GM12878 (cell line): ENCODE measurements around the gene ASAH2. TPM values are rescaled to one million over a fixed set of nuclear protein-coding genes. Genes with fewer than 3 reads are reported as not detected.

Experiments
- ATAC-seq: fragments of 200-7000 bp; cut with Tn5 transposase; 3 replicates; pipeline ENCODE4 v1.9.1; 2020; ENCODE audit warnings: mild to moderate bottlenecking, moderate library complexity
- BruUV-seq: library from RNA; stranded (reverse); fragments of 400-500 nt; replicated peaks from 2 replicates; lab custom pipeline; 2021; lab: Mats Ljungman, UMichigan
- CTCF ChIA-PET: fragments of 300-600 bp; sonication (Branson Sonifier 250); formaldehyde crosslinking; extraction: SDS; loops from one replicate; lab custom pipeline; 2021; ENCODE audit warnings: inconsistent platforms; lab: Yijun Ruan, JAX
- POLR2A ChIA-PET: fragments of 350-600 bp; formaldehyde crosslinking; extraction: SDS; loops from one replicate; lab custom pipeline; 2021; ENCODE audit warnings: inconsistent platforms; lab: Charles Lee
- RAD21 ChIA-PET: fragments of 300-600 bp; sonication (Branson Sonifier 250); formaldehyde crosslinking; loops from one replicate; lab custom pipeline; 2023; ENCODE audit warnings: antibody characterized with exemption; ENCODE audit not compliant: unreplicated experiment; lab: Charles Lee
- SMC1A ChIA-PET: fragments of 300-600 bp; sonication (Branson Sonifier 250); formaldehyde crosslinking; loops from one replicate; lab custom pipeline; 2023; ENCODE audit not compliant: unreplicated experiment, uncharacterized antibody; lab: Charles Lee
- DNase-seq: peaks from one replicate; pipeline ENCODE4 v3.0.0-alpha.2; 2011; ENCODE audit warnings: low read depth, low spot score
- FAIRE-seq: peaks from 3 replicates; lab custom pipeline; 2011; peaks lifted over from hg19 to GRCh38; lab: Jason Lieb, UNC
- H2AFZ ChIP-seq: 2 replicates; pipeline ENCODE4 v1.6.0; 2011; ENCODE audit warnings: low read depth, low read length, control low read depth; ENCODE audit not compliant: control insufficient read depth
- H3K27ac ChIP-seq: 2 replicates; pipeline ENCODE4 v1.5.1; 2011; ENCODE audit warnings: control low read depth; ENCODE audit not compliant: control insufficient read depth, insufficient read depth
- H3K27me3 ChIP-seq, 2 experiments: replicated peaks in 1 of 2; 2 replicates each; pipeline versions ENCODE4 v1.6.0 to v1.6.1; 2011; ENCODE audit warnings: low read length in 1 of 2; ENCODE audit not compliant: control insufficient read depth in 2 of 2, insufficient read depth in 2 of 2
- H3K36me3 ChIP-seq, 2 experiments: 2 replicates each; pipeline ENCODE4 v1.5.1; 2011; ENCODE audit warnings: low read length in 1 of 2; ENCODE audit not compliant: control insufficient read depth in 2 of 2, insufficient read depth in 2 of 2
- H3K4me1 ChIP-seq: 2 replicates; pipeline ENCODE4 v1.6.1; 2011; ENCODE audit warnings: mild to moderate bottlenecking, low read length, moderate library complexity, mixed read lengths; ENCODE audit not compliant: control insufficient read depth, insufficient read depth
- H3K4me2 ChIP-seq: 2 replicates; pipeline ENCODE4 v1.6.0; 2011; ENCODE audit warnings: control low read depth; ENCODE audit not compliant: control insufficient read depth, insufficient read depth
- H3K4me3 ChIP-seq: fragments of 200-600 bp; sonication (generic); 2 replicates; pipeline ENCODE4 v1.5.1; 2016
- H3K79me2 ChIP-seq: 2 replicates; pipeline ENCODE4 v1.6.0; 2011; ENCODE audit warnings: low read length; ENCODE audit not compliant: control insufficient read depth, insufficient read depth
- H3K9ac ChIP-seq: 2 replicates; pipeline ENCODE4 v1.8.0; 2011; ENCODE audit warnings: low read length, control low read depth, mixed read lengths; ENCODE audit not compliant: control insufficient read depth, insufficient read depth
- H3K9me3 ChIP-seq: replicated peaks from 3 replicates; pipeline ENCODE4 v1.5.1; 2011; ENCODE audit warnings: mild to moderate bottlenecking, low read length; ENCODE audit not compliant: control insufficient read depth, insufficient read depth
- H4K20me1 ChIP-seq: 2 replicates; pipeline ENCODE4 v1.6.0; 2011; ENCODE audit not compliant: control insufficient read depth, insufficient read depth
- BCL11A ChIP-seq: IDR thresholded peaks from 2 replicates; pipeline ENCODE4 v1.6.1; 2011; ENCODE audit warnings: low read depth, low read length
- IKZF2 ChIP-seq, 2 experiments: fragments of 450-650 bp; IDR thresholded peaks; 2 replicates each; pipeline ENCODE4 v1.6.1; 2017; ENCODE audit warnings: mild to moderate bottlenecking in 2 of 2, moderate library complexity in 2 of 2
- MYC ChIP-seq: IDR thresholded peaks from 2 replicates; pipeline ENCODE4 v1.6.1; 2011; ENCODE audit warnings: mild to moderate bottlenecking, low read length, moderate library complexity, inconsistent platforms; ENCODE audit not compliant: insufficient read depth, insufficient replicate concordance, insufficient read length, severe bottlenecking
- NFYB ChIP-seq: IDR thresholded peaks from 2 replicates; pipeline ENCODE4 v1.6.1; 2011; ENCODE audit warnings: low read depth, mild to moderate bottlenecking, low read length, improper control_type of control experiment, moderate library complexity; ENCODE audit not compliant: insufficient read depth
- POLR2AphosphoS2 ChIP-seq: IDR thresholded peaks from 2 replicates; pipeline ENCODE4 v1.6.1; 2011; ENCODE audit warnings: low read depth, mild to moderate bottlenecking, low read length, improper control_type of control experiment, moderate library complexity
- RBBP5 ChIP-seq: fragments of 200-600 bp; sonication (generic); conservative IDR thresholded peaks from 2 replicates; pipeline ENCODE4 v1.6.1; 2016
- SMARCA5 ChIP-seq: fragments of 450-650 bp; IDR thresholded peaks from 2 replicates; pipeline ENCODE4 v1.6.1; 2017; ENCODE audit warnings: mild to moderate bottlenecking
- STAT1 ChIP-seq: fragments of 450-650 bp; conservative IDR thresholded peaks from 2 replicates; pipeline ENCODE4 v1.6.1; 2014; ENCODE audit warnings: antibody characterized with exemption, mild to moderate bottlenecking
- WGBS: methylation state at CpG from one replicate; pipeline ENCODE4 v1.1.6; 2016; ENCODE audit warnings: low lambda C conversion rate; ENCODE audit not compliant: insufficient replicate concordance, insufficient coverage; ENCODE audit errors: missing lambda C conversion rate; 5-methylcytosine and 5-hydroxymethylcytosine counted together
- in situ Hi-C: fragments of 300-500 bp; cut with MboI; formaldehyde crosslinking; loops from 9 replicates; pipeline ENCODE4 v1.14.3; 2018; ENCODE audit warnings: mixed read lengths
- intact Hi-C: fragments of 100-400 bp; cut with micrococcal nuclease; formaldehyde crosslinking; loops from one replicate; pipeline ENCODE4 v1.14.2; 2022; ENCODE audit not compliant: unreplicated experiment
- polyA plus RNA-seq, 11 experiments: library from polyadenylated mRNA; depleted of rRNA in 4 of 11; unstranded in 6 of 11; stranded (reverse) in 5 of 11; fragments of >200 nt; fragmentation: Nextera tagmentation in 4 of 11; fragmentation: Illumina TruSeq in 1 of 11; extraction: Ambion mirVana in 4 of 11; extraction: Trizol in 1 of 11; gene quantifications; 1 replicate in 1 of 11; 2 replicates in 10 of 11; pipeline versions ENCODE4 v1.2.1 to v1.2.3, GENCODE V29; 2011 to 2016; ENCODE audit warnings: inconsistent platforms in 2 of 11, missing spikeins in 2 of 11, low read depth in 1 of 11
- total RNA-seq, 4 experiments: library from RNA; depleted of rRNA in 3 of 4; stranded (reverse); fragments of >200 nt in 3 of 4; fragmentation: Illumina TruSeq in 1 of 4; extraction: Trizol in 1 of 4; gene quantifications; 2 replicates each; pipeline versions ENCODE4 v1.2.1 to v1.2.3, GENCODE V29; 2013 to 2021
- TF ChIP-seq, protein P1 (sequence below): IDR thresholded peaks from 2 replicates; pipeline ENCODE4 v1.6.1; 2012; ENCODE audit warnings: low read depth, low read length, improper control_type of control experiment
- TF ChIP-seq, protein P2 (sequence below): fragments of 150-350 bp; IDR thresholded peaks from 2 replicates; pipeline ENCODE4 v1.6.1; 2016; ENCODE audit warnings: low read depth, low read length
- TF ChIP-seq, protein P3 (sequence below): IDR thresholded peaks from 2 replicates; pipeline ENCODE4 v1.6.1; 2012; ENCODE audit warnings: low read depth, low read length, improper control_type of control experiment

ASAH2 gene
- total and polyA plus RNA-seq, 10 of the 15 experiments (the other 5 are each of a cell fraction or from before 2014, with no cell fraction given), result 0.23 to 2.3 (median 1.1) TPM

DNA sequence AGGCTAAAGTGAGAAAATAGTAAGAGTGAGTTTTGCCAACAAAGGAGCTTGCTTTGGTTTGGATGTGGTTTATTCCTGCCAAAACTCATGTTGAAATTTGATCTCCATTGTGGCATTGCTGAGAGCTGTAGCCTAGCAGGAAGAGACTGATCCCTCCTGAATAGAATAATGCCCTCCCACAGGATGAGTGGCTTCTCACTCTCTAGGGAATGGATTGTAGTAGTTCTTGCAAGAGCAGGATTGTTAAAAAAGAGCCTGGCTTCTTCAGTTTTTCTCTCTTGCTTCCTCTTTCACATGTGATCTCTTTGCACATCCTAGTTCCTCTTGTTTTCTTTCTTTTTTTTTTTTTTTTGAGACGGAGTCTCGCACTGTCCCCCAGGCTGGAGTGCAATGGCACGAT lies 34.4 kb downstream of the ASAH2 start:
- H3K36me3 ChIP-seq, result no peaks in the 10 kb centered on the region
- FAIRE-seq (no peak), DNase-seq (no peak), ATAC-seq (peak; percentile 44)
- in situ Hi-C loops, result loop anchor here (5.0 kb wide), 1 partner anchor 620 kb away; no protein-coding TSS in a partner anchor
- no peaks in the 10 kb centered on the region for H3K27me3 ChIP-seq
- WGBS, result 0% methylated on average over 1 of the region's 3 CpGs
- H2AFZ ChIP-seq, result no peak overlapping the region
- intact Hi-C loops, result no loop called here
- TF ChIP-seq BCL11A (no peak), RBBP5 (no peak), IKZF2 (IDR thresholded peaks at IDR 0.05) (peak in 1 of 2 experiments; percentile 26; a peak in 1 of 4 replicates), MYC (no peak)
- no peaks in the 10 kb centered on the region for H3K9me3 ChIP-seq
- H3K9ac ChIP-seq, result no peak overlapping the region
- H3K27ac ChIP-seq, result no peak overlapping the region
- ChIA-PET RAD21 (interaction anchor here (0.6 to 2.1 kb wide), 2 partner anchors 59 to 624 kb away, joined by 3 to 6 read pairs; no protein-coding TSS in a partner anchor), SMC1A (interaction anchor here (0.9 to 2.5 kb wide), 3 partner anchors 10 to 58 kb away, joined by 3 to 10 read pairs (median 5); no protein-coding TSS in a partner anchor), POLR2A (interaction anchor here (0.7 kb wide), 1 partner anchor 523 kb away, joined by 3 read pairs; the partner anchor contains the start of gene ASAH2B), CTCF (interaction anchor here (0.7 to 2.1 kb wide), 3 partner anchors 22 to 737 kb away, joined by 3 to 11 read pairs (median 3); no protein-coding TSS in a partner anchor)
- BruUV-seq, result no TSS peak
- H4K20me1 ChIP-seq, result no peaks in the 10 kb centered on the region
- no peaks in the 10 kb centered on the region for H3K79me2 ChIP-seq
- no peak overlapping the region for H3K4me2 ChIP-seq
- no peaks in the 10 kb centered on the region for H3K4me1 ChIP-seq
- no peak overlapping the region for H3K4me3 ChIP-seq

DNA sequence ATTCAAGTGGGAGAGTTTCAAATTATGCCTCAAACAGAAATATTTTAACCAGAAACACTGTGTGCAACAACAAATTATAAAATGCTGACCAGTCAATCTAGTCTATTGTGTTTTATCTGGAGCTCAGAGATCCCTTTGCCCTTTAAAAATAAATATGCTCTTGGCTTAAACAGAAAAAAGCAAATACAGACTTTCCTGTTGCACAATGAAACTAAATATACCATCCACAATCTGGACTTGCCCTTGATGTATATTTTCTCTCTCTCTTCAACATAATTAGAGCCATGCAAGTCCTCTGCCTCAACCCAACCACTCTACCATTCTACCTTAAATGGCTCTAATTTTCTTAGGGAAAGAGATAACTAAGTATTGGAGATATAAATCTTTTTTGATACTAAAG lies 34.9 kb downstream of the ASAH2 start:
- H3K9ac ChIP-seq, result no peak overlapping the region
- ChIA-PET SMC1A (interaction anchor here (0.9 to 2.5 kb wide), 2 partner anchors 10 to 59 kb away, joined by 3 to 10 read pairs; no protein-coding TSS in a partner anchor), CTCF (interaction anchor here (0.7 kb wide), 1 partner anchor 737 kb away, joined by 3 read pairs; no protein-coding TSS in a partner anchor), RAD21 (interaction anchor here (0.6 kb wide), 1 partner anchor 623 kb away, joined by 3 read pairs; no protein-coding TSS in a partner anchor), POLR2A (interaction anchor here (0.7 kb wide), 1 partner anchor 524 kb away, joined by 3 read pairs; the partner anchor contains the start of gene ASAH2B)
- DNase-seq, result no peak
- no peak overlapping the region for H3K4me2 ChIP-seq
- no peak overlapping the region for H3K4me3 ChIP-seq
- BruUV-seq, result no TSS peak
- H3K4me1 ChIP-seq, result no peaks in the 10 kb centered on the region
- no peak overlapping the region for H2AFZ ChIP-seq
- in situ Hi-C loops (loop anchor here (5.0 kb wide), 1 partner anchor 619 kb away; no protein-coding TSS in a partner anchor), intact Hi-C loops (no loop called here)
- no peaks in the 10 kb centered on the region for H3K9me3 ChIP-seq
- no peak overlapping the region for H3K27ac ChIP-seq
- FAIRE-seq, result no peak
- H3K27me3 ChIP-seq, result no peaks in the 10 kb centered on the region
- no peaks in the 10 kb centered on the region for H3K36me3 ChIP-seq
- no peaks in the 10 kb centered on the region for H3K79me2 ChIP-seq
- no peaks in the 10 kb centered on the region for H4K20me1 ChIP-seq
- no peak for ATAC-seq
- TF ChIP-seq STAT1 (no peak), POLR2AphosphoS2 (no peak), NFYB (no peak), SMARCA5 (no peak)
- TF ChIP-seq, protein P1, sequence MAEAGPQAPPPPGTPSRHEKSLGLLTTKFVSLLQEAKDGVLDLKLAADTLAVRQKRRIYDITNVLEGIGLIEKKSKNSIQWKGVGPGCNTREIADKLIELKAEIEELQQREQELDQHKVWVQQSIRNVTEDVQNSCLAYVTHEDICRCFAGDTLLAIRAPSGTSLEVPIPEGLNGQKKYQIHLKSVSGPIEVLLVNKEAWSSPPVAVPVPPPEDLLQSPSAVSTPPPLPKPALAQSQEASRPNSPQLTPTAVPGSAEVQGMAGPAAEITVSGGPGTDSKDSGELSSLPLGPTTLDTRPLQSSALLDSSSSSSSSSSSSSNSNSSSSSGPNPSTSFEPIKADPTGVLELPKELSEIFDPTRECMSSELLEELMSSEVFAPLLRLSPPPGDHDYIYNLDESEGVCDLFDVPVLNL, result no peak
- TF ChIP-seq, protein P2, sequence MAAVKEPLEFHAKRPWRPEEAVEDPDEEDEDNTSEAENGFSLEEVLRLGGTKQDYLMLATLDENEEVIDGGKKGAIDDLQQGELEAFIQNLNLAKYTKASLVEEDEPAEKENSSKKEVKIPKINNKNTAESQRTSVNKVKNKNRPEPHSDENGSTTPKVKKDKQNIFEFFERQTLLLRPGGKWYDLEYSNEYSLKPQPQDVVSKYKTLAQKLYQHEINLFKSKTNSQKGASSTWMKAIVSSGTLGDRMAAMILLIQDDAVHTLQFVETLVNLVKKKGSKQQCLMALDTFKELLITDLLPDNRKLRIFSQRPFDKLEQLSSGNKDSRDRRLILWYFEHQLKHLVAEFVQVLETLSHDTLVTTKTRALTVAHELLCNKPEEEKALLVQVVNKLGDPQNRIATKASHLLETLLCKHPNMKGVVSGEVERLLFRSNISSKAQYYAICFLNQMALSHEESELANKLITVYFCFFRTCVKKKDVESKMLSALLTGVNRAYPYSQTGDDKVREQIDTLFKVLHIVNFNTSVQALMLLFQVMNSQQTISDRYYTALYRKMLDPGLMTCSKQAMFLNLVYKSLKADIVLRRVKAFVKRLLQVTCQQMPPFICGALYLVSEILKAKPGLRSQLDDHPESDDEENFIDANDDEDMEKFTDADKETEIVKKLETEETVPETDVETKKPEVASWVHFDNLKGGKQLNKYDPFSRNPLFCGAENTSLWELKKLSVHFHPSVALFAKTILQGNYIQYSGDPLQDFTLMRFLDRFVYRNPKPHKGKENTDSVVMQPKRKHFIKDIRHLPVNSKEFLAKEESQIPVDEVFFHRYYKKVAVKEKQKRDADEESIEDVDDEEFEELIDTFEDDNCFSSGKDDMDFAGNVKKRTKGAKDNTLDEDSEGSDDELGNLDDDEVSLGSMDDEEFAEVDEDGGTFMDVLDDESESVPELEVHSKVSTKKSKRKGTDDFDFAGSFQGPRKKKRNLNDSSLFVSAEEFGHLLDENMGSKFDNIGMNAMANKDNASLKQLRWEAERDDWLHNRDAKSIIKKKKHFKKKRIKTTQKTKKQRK, result no peak
- TF ChIP-seq, protein P3, sequence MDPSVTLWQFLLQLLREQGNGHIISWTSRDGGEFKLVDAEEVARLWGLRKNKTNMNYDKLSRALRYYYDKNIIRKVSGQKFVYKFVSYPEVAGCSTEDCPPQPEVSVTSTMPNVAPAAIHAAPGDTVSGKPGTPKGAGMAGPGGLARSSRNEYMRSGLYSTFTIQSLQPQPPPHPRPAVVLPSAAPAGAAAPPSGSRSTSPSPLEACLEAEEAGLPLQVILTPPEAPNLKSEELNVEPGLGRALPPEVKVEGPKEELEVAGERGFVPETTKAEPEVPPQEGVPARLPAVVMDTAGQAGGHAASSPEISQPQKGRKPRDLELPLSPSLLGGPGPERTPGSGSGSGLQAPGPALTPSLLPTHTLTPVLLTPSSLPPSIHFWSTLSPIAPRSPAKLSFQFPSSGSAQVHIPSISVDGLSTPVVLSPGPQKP, result no peak
